Right ventricle myocardium superior (tissue), 1 donor: Measurements from ENCODE around the gene NHSL1. TPM values are rescaled to one million over a fixed set of nuclear protein-coding genes. Genes with fewer than 3 reads are reported as not detected.

Experiments
- ATAC-seq: fragments of 200-7000 bp; cut with Tn5 transposase; one replicate; pipeline ENCODE4 v1.9.1; 2020; ENCODE audit warnings: mild to moderate bottlenecking; ENCODE audit not compliant: poor library complexity
- DNase-seq: peaks from one replicate; pipeline ENCODE4 v3.0.0-alpha.2; 2020
- intact Hi-C: fragments of 100-400 bp; cut with DNase I; formaldehyde crosslinking; loops from one replicate; pipeline ENCODE4 v1.11.2; 2022
- total RNA-seq: library from RNA; stranded (reverse); fragmentation: NEBNext Ultra II Directional; extraction: Animal tissue kit (Norgen Biotek cat#: 25700); gene quantifications from one replicate; pipeline ENCODE4 v1.2.1, GENCODE V29; 2021
- donor health status: DM: no; HTN: yes; CAD: no; lungs with severe emphysema.

NHSL1 gene
- total RNA-seq, 1 donor from 2014 or later = 44.2 TPM

GRCh38 chr6:138397128-138398122 is 101.9 kb downstream of the NHSL1 start:
- intact Hi-C loops = no loop called here
- DNase-seq = peak; percentile 46
- peak; percentile 61 for ATAC-seq

DNA sequence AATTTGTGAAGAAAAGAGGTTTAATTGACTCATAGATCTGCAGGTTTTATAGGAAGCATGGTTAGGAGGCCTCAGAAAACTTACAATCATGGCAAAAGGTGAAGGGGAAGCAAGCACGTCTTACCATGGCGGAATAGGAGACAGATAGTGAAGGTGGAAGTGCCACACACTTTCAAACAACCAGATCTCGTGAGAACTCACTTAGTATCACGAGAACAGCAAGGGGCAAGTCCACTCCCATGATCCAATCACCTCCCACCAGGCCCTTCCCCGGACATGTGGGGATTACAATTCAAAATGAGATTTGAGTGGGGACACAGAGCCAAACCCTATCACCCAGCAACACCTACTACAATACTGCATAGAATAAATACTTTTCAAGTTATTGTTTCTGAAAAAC is 102.6 kb downstream of the NHSL1 start:
- intact Hi-C loops = no loop called here
- no peak for DNase-seq
- no peak for ATAC-seq

DNA sequence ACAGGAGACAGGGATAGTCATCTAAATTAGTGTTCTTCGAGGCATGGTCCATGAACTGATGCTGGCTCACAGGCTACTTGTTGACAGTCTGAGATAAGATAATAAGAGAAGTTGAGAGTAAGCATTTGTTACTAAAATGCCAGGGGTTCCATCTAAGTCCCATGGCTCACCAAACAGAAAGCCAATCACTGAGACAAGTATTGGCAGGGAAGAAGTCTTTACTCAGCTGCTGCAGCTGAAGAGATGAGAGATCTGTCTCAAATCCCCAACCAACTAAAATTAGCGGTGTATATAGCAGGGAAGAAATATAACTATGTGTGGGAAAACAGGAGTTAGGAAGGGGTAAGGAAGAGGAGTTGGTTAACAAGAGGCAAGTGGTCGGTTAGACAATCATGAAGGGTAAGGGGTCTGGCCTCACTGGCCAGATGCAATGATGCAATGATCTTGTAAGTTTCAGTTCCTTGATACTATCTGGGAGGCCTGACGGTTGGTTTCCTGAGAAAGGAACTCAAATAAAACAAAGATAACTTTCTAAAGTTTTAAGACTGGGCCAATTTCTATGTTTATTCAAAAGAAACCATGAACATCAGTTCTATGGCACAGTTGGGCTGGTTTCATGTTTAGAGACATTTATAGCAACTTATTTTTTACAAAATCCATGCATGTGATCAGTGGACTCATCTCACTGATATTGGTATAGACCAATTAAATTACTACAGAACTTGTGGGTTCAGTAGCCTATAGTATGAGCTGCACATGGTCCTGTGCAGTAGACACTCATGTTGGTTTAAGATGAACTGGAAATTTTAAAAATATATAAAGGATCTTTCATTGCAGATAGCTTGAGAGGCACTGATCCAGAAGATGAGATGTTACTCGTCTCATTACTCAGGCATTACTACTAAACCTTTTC is 105.2 kb downstream of the NHSL1 start:
- intact Hi-C loops = no loop called here
- ATAC-seq = peak; percentile 91

GRCh38 chr6:138389551-138389950 is 109.7 kb downstream of the NHSL1 start:
- no peak for ATAC-seq

More for the DNA sequence above, 105.2 kb downstream of the NHSL1 start:
- no peak for DNase-seq

GRCh38 chr6:138387577-138388368 is 111.5 kb downstream of the NHSL1 start:
- DNase-seq = no peak
- no peak for ATAC-seq
- intact Hi-C loops = no loop called here

More at GRCh38 chr6:138389551-138389950, 109.7 kb downstream of the NHSL1 start:
- intact Hi-C loops = no loop called here
- no peak for DNase-seq

GRCh38 chr6:138386897-138387296 is 112.4 kb downstream of the NHSL1 start:
- DNase-seq (no peak), ATAC-seq (no peak)
- intact Hi-C loops = no loop called here

DNA sequence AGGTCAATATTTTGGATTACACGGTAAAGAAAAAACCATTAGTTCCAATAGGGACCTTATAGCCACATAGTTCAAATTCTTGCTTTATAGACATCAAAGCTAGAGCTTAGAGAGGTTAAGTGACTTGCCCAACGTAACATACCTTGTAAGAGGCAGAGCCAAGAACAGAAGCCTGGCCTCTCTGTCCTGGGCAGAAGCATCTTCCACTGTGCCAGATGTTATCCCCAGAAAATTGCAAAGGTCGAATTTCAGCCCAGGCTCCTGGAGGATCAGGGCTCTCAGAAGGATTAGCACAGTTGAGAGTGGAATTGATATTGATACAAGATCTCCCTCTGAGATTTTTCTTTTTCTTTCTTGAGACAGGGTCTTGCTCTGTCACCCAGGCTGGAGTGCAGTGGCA is 115.5 kb downstream of the NHSL1 start:
- intact Hi-C loops = no loop called here
- ATAC-seq (no peak), DNase-seq (no peak)

DNA sequence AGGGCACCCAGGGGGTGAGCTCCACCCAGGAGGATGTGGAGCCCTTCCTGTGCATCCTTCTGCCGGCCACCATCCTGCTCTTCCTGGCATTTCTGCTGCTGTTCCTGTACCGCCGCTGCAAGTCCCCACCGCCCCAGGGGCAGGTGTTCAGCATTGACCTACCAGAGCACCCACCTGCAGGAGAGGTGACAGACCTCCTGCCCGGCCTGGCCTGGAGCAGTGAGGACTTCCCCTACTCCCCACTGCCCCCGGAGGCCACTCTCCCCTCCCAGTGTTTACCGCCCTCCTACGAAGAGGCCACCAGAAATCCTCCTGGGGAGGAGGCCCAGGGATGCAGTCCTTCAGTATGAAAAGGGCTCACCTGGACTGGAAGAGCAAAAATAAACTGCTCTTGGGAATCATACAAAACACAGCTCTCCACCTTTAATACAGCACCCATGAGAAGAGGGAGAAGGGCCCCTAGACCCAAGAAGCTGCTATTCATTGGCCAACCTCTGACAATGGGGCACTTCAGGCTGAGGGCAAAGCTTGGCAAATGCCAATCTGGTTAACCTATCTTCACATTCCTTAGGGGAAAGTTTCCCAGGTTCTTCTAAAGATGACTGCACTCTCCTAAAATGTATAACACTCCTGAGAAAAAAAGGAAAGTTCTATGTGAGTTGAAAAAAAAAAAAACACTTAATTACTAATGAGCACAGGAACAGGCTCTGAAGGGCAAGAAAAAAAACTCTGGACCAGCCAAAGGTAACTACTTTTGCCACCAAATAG is 116.6 kb downstream of the NHSL1 start:
- ATAC-seq (no peak), DNase-seq (no peak)
- intact Hi-C loops = no loop called here

- DNase-seq = no peak
- intact Hi-C loops = no loop called here
- ATAC-seq = no peak
Observed at GRCh38 chr6:138378463-138378862, 120.8 kb downstream of the NHSL1 start.

DNA sequence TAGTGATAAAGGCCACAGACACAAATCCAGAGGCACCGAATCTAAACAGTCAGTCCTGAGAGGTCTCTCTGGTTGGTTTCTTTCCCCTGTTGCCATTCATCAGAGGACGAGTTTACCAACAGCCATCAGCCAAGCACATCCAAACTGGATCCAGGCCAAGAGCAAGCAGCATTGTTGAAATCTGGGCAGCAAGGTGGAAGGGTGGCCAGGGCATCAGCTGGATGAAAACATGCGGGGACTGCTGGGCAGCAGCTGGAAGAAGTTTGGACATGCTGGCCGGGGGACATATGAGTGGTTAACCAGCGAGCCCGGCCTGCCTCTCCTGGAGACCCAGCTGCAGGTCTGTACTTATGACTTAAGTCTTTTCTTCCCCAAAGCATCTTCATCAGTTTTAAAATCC is 121.5 kb downstream of the NHSL1 start, which contains the start of gene SMIM28:
TSS of gene SMIM28 (plus strand) at position 62 of the 400 bp plus-strand sequence. CDS start at position 230, 168 bp downstream.
- ATAC-seq = no peak
- intact Hi-C loops = no loop called here
- no peak for DNase-seq

- intact Hi-C loops = no loop called here
- no peak for DNase-seq
- ATAC-seq = no peak
Observed at GRCh38 chr6:138377042-138377441, 122.3 kb downstream of the NHSL1 start.

- no peak for DNase-seq
- no peak for ATAC-seq
- intact Hi-C loops = no loop called here
Observed at GRCh38 chr6:138374815-138375214, 124.5 kb downstream of the NHSL1 start.

DNA sequence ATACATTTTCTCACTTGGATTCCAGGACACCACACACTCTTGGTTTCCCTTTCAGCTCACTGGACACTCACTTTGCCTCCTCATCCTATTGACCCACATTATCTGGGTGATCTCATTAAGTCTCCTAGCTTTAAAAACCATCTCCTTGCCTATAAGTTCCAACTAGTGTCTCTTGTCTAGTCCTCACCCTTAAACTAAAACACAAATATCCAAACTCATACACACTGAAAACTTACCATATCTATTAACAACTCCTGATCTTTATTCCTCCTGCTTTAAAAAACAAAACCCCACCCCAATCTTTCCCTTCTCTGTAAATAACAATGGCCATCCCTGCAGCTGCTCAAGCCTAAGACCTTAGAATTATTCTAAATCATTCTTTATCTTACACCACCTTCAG is 125.1 kb downstream of the NHSL1 start:
- DNase-seq = no peak
- no peak for ATAC-seq
- intact Hi-C loops = no loop called here

- DNase-seq (no peak), ATAC-seq (no peak)
- intact Hi-C loops = no loop called here
Observed at GRCh38 chr6:138372711-138373463, 126.4 kb downstream of the NHSL1 start.
